Measurements from ENCODE around the gene SDK2.
A peak's percentile ranks its signal among the peaks of the same experiment; 100 is the strongest.

The SDK2 gene

GRCh38 chr17:73311781-73312641 is 332.2 kb downstream of the SDK2 start, which contains the start of gene CDC42EP4 (continued):
- TF ChIP-seq TSHZ1 (tag by site-specific recombination; IDR thresholded peaks at IDR 0.05; ENCODE audit: borderline replicate concordance) = no peak
- TF ChIP-seq ZNF76 (tag by site-specific recombination; IDR thresholded peaks at IDR 0.05; ENCODE audit: borderline replicate concordance, low read depth) = peak; percentile 62; the same call in 1 of the 2 replicates
- TF ChIP-seq ZNF169 (tag by site-specific recombination; IDR thresholded peaks at IDR 0.05) = no peak
- no peak for TF ChIP-seq ZFHX2 (tag by site-specific recombination; conservative IDR thresholded peaks at IDR 0.05)
- TF ChIP-seq ZNF707 (tag by site-specific recombination; IDR thresholded peaks at IDR 0.05) = no peak
- peak; percentile 90 for TF ChIP-seq ZBTB20 (tag by site-specific recombination; IDR thresholded peaks at IDR 0.05)
- TF ChIP-seq ZNF155 (tag by site-specific recombination; IDR thresholded peaks at IDR 0.05) = no peak
- no peak for TF ChIP-seq TCF7L2 (IDR thresholded peaks at IDR 0.05; ENCODE audit: borderline replicate concordance, low read depth, low read length)
- TF ChIP-seq ZBTB44 (tag by site-specific recombination; IDR thresholded peaks at IDR 0.05) = no peak
- TF ChIP-seq SP7 (tag by site-specific recombination; IDR thresholded peaks at IDR 0.05) = 0 out of 2 replicates have a peak, but pooled peaks have one; percentile 61
- TF ChIP-seq ZNF585B (tag by site-specific recombination; IDR thresholded peaks at IDR 0.05) = no peak
- no peak for TF ChIP-seq ZNF549 (tag by site-specific recombination; IDR thresholded peaks at IDR 0.05)
- no peak for TF ChIP-seq ZNF488 (tag by site-specific recombination; IDR thresholded peaks at IDR 0.05)
- no peak for TF ChIP-seq ZNF624 (tag by site-specific recombination; IDR thresholded peaks at IDR 0.05)
- TF ChIP-seq FEZF1 (tag by site-specific recombination; IDR thresholded peaks at IDR 0.05) = no peak
- TF ChIP-seq PRDM6 (tag by site-specific recombination; IDR thresholded peaks at IDR 0.05) = no peak; the same call in 1 of the 2 replicates
- TF ChIP-seq INSM2 (tag by site-specific recombination; IDR thresholded peaks at IDR 0.05) = no peak
- no peak for TF ChIP-seq ZNF621 (tag by site-specific recombination; IDR thresholded peaks at IDR 0.05)
- no peak for TF ChIP-seq ZNF514 (tag by site-specific recombination; IDR thresholded peaks at IDR 0.05)
- no peak for TF ChIP-seq ZNF426 (tag by site-specific recombination; IDR thresholded peaks at IDR 0.05)
- TF ChIP-seq ZNF776 (tag by site-specific recombination; IDR thresholded peaks at IDR 0.05; ENCODE audit: borderline replicate concordance) = no peak
- TF ChIP-seq ZNF132 (tag by site-specific recombination; IDR thresholded peaks at IDR 0.05; ENCODE audit: borderline replicate concordance) = no peak
- no peak for TF ChIP-seq ZNF610 (tag by site-specific recombination; IDR thresholded peaks at IDR 0.05; ENCODE audit: borderline replicate concordance)
- TF ChIP-seq IKZF3 (tag by site-specific recombination; IDR thresholded peaks at IDR 0.05) = peak; percentile 68; the same call in 1 of the 2 replicates
- no peak for TF ChIP-seq ZNF354C (tag by site-specific recombination; IDR thresholded peaks at IDR 0.05; ENCODE audit: borderline replicate concordance, low read depth)
- TF ChIP-seq ZNF239 (tag by site-specific recombination; IDR thresholded peaks at IDR 0.05) = no peak
- TF ChIP-seq EGR2 (tag by site-specific recombination; IDR thresholded peaks at IDR 0.05; ENCODE audit: low read depth) = no peak
- TF ChIP-seq ZNF600 (tag by site-specific recombination; IDR thresholded peaks at IDR 0.05) = peak; percentile 53; the same call in 1 of the 2 replicates
- peak; percentile 84; the same call in 1 of the 2 replicates for TF ChIP-seq KLF10 (tag by site-specific recombination; IDR thresholded peaks at IDR 0.05)
- no peak for TF ChIP-seq ZNF677 (tag by site-specific recombination; IDR thresholded peaks at IDR 0.05)
- TF ChIP-seq ZNF311 (tag by site-specific recombination; IDR thresholded peaks at IDR 0.05; ENCODE audit: borderline replicate concordance) = no peak
